Gastrocnemius medialis (tissue), 4 donors: ENCODE measurements around the gene STK38L. TPM values are rescaled to one million over a fixed set of nuclear protein-coding genes. Genes with fewer than 3 reads are reported as not detected.

Source experiments
- ATAC-seq, 2 donors: fragments of 150-250 bp; one replicate each; pipeline ENCODE4 v1.9.1; 2016
- DNase-seq, 2 donors: peaks; one replicate each; pipeline ENCODE4 v3.0.0-alpha.2; 2019
- H3K27ac ChIP-seq, 4 donors: fragments of 200-600 bp; sonication (generic); 1 replicate in 1 of 4; 2 replicates in 3 of 4; pipeline ENCODE4 v1.5.1; 2016 to 2018; ENCODE audit warnings: mild to moderate bottlenecking in 2 of 4, moderate library complexity in 1 of 4
- H3K27me3 ChIP-seq, 3 donors: fragments of 200-600 bp; sonication (generic) in 2 of 3; 1 replicate in 1 of 3; 2 replicates in 2 of 3; pipeline versions ENCODE4 v1.5.1 to v1.6.0; 2016 to 2019; ENCODE audit warnings: mild to moderate bottlenecking in 1 of 3, moderate library complexity in 1 of 3
- H3K36me3 ChIP-seq, 2 donors: fragments of 200-600 bp; sonication (generic) in 1 of 2; one replicate each; pipeline ENCODE4 v1.5.1; 2017 to 2018
- H3K4me1 ChIP-seq, 2 donors: fragments of 200-600 bp; sonication (generic) in 1 of 2; one replicate each; pipeline ENCODE4 v1.5.1; 2016 to 2017; ENCODE audit warnings: mild to moderate bottlenecking in 2 of 2
- H3K4me3 ChIP-seq, 4 donors: fragments of 200-600 bp; sonication (generic) in 3 of 4; 1 replicate in 1 of 4; 2 replicates in 3 of 4; pipeline ENCODE4 v1.5.1; 2016 to 2019; ENCODE audit warnings: mild to moderate bottlenecking in 2 of 4
- H3K9me3 ChIP-seq, 3 donors: fragments of 200-600 bp; sonication (generic) in 2 of 3; 1 replicate in 1 of 3; 2 replicates in 2 of 3; pipeline ENCODE4 v1.5.1; 2016 to 2019
- CTCF ChIP-seq, 5 experiments: fragments of 450-650 bp in 3 of 5; fragments of 200-600 bp in 2 of 5; sonication (generic) in 2 of 5; IDR thresholded peaks in 4 of 5; conservative IDR thresholded peaks in 1 of 5; 1 replicate in 4 of 5; 2 replicates in 1 of 5; pipeline ENCODE4 v1.5.1; 2016 to 2019; ENCODE audit warnings: antibody characterized with exemption in 5 of 5, mild to moderate bottlenecking in 3 of 5, moderate library complexity in 3 of 5
- POLR2A ChIP-seq, 2 donors: fragments of 450-650 bp; IDR thresholded peaks; one replicate each; pipeline ENCODE4 v1.6.1; 2017; ENCODE audit warnings: antibody characterized with exemption in 2 of 2, mild to moderate bottlenecking in 2 of 2, moderate library complexity in 2 of 2
- in situ Hi-C, 4 donors: fragments of 200-750 bp; cut with MboI; loops; one replicate each; pipeline versions ENCODE4 v1.15.0 to v1.8.0; 2017; ENCODE audit warnings: low sequenced_read_pairs in 4 of 4
- intact Hi-C: fragments of 100-400 bp; cut with DNase I; formaldehyde crosslinking; loops from one replicate; pipeline ENCODE4 v1.15.1; 2023; ENCODE audit warnings: low total_unique reads
- total RNA-seq, 4 donors: library from RNA; depleted of rRNA; stranded (reverse); fragments of >200 nt; gene quantifications; one replicate each; pipeline versions ENCODE4 v1.1.0 to v1.2.3, GENCODE V29; 2016

STK38L gene
- total RNA-seq, 4 donors from 2014 or later, result 12.9 to 20.0 (median 13.5) TPM

GRCh38 chr12:27366621-27367020 lies 122.5 kb downstream of the STK38L start:
- intact Hi-C loops, result no loop called here
- no peak for TF ChIP-seq POLR2A (IDR thresholded peaks at IDR 0.05)
- TF ChIP-seq CTCF (IDR thresholded peaks at IDR 0.05 in 4 of 5, conservative IDR thresholded peaks at IDR 0.05 in 1 of 5), result no peak
- in situ Hi-C loops, result no loop called here
- H3K27me3 ChIP-seq, result no peaks in the 10 kb centered on the region
- no peaks in the 10 kb centered on the region for H3K9me3 ChIP-seq
- DNase-seq (no peak), ATAC-seq (no peak)
- H3K27ac ChIP-seq, result no peak overlapping the region
- no peaks in the 10 kb centered on the region for H3K36me3 ChIP-seq
- H3K4me3 ChIP-seq, result no peak overlapping the region
- H3K4me1 ChIP-seq, result no peaks in the 10 kb centered on the region

- DNase-seq (no peak), ATAC-seq (no peak)
- intact Hi-C loops, result no loop called here
- no peak for TF ChIP-seq CTCF (IDR thresholded peaks at IDR 0.05 in 4 of 5, conservative IDR thresholded peaks at IDR 0.05 in 1 of 5)
- TF ChIP-seq POLR2A (IDR thresholded peaks at IDR 0.05), result no peak
- no peaks in the 10 kb centered on the region for H3K36me3 ChIP-seq
- H3K9me3 ChIP-seq, result no peaks in the 10 kb centered on the region
- no peaks in the 10 kb centered on the region for H3K4me1 ChIP-seq
- no peaks in the 10 kb centered on the region for H3K27me3 ChIP-seq
- H3K27ac ChIP-seq, result no peak overlapping the region
- in situ Hi-C loops, result no loop called here
- no peak overlapping the region for H3K4me3 ChIP-seq
These were observed 123.0 kb downstream of the STK38L start for GRCh38 chr12:27367078-27367477.

Other genes starting within 250 kb of the STK38L start
- 10 to 100 TPM in 3 of 4 donors, 1 to 10 TPM in 1; 8.6 to 19.8 (median 14.3) TPM for gene TM7SF3, start 229.9 kb upstream of the STK38L start, total RNA-seq
- gene MED21, start 221.7 kb upstream of the STK38L start, total RNA-seq, result 10 to 100 TPM; 27.6 to 68.8 (median 39.9) TPM
- not detected for gene C12orf71, start 161.7 kb upstream of the STK38L start, total RNA-seq
- gene BMAL2, start 88.5 kb downstream of the STK38L start, total RNA-seq, result under 1 TPM; 0.10 to 0.97 (median 0.30) TPM
- gene SMCO2, start 202.4 kb downstream of the STK38L start, total RNA-seq, result not detected